Prostate gland (tissue), 2 donors: ENCODE measurements around the gene TMEM132E. TPM values are rescaled to one million over a fixed set of nuclear protein-coding genes. Genes with fewer than 3 reads are reported as not detected.

Experiments
- DNase-seq: peaks from one replicate; pipeline ENCODE4 v3.0.0-alpha.2; 2019; ENCODE audit warnings: low spot score
- H3K27ac ChIP-seq, 2 donors: fragments of 200-600 bp; sonication (generic); 2 replicates each; pipeline ENCODE4 v1.5.1; 2017 to 2019
- H3K27me3 ChIP-seq: fragments of 200-600 bp; sonication (generic); replicated peaks from 2 replicates; pipeline ENCODE4 v1.5.1; 2019; ENCODE audit not compliant: insufficient read depth
- H3K36me3 ChIP-seq, 2 donors: fragments of 200-600 bp; sonication (generic); 1 replicate in 1 of 2; 2 replicates in 1 of 2; pipeline versions ENCODE4 v1.5.1 to v1.8.1; 2017 to 2019
- H3K4me1 ChIP-seq: fragments of 200-600 bp; sonication (generic); replicated peaks from 2 replicates; pipeline ENCODE4 v1.5.1; 2019
- H3K4me3 ChIP-seq, 2 donors: fragments of 200-600 bp; sonication (generic); 2 replicates each; pipeline ENCODE4 v1.5.1; 2017 to 2019
- H3K9me3 ChIP-seq: fragments of 200-600 bp; sonication (generic); 2 replicates; pipeline ENCODE4 v1.5.1; 2017
- CTCF ChIP-seq, 4 experiments: fragments of 200-600 bp in 2 of 4; fragments of 450-650 bp in 2 of 4; sonication (generic) in 2 of 4; IDR thresholded peaks; 1 replicate in 3 of 4; 2 replicates in 1 of 4; pipeline ENCODE4 v1.5.1; 2016 to 2019; ENCODE audit warnings: antibody characterized with exemption in 4 of 4, mild to moderate bottlenecking in 2 of 4, moderate library complexity in 2 of 4
- POLR2A ChIP-seq: fragments of 450-650 bp; IDR thresholded peaks from one replicate; pipeline ENCODE4 v1.6.1; 2016; ENCODE audit warnings: antibody characterized with exemption, mild to moderate bottlenecking
- POLR2AphosphoS5 ChIP-seq: sonication (generic); formaldehyde crosslinking; IDR thresholded peaks from one replicate; pipeline ENCODE4 v1.6.1; 2017; ENCODE audit warnings: antibody characterized with exemption
- WGBS: methylation state at CpG from one replicate; pipeline ENCODE4 v1.1.5; 2018; 5-methylcytosine and 5-hydroxymethylcytosine counted together
- intact Hi-C: fragments of 100-400 bp; cut with DNase I; formaldehyde crosslinking; loops from one replicate; pipeline ENCODE4 v1.14.2; 2022
- total RNA-seq, 2 donors: library from RNA; depleted of rRNA; stranded (reverse); fragments of >200 nt; gene quantifications; one replicate each; pipeline ENCODE4 v1.1.0, GENCODE V29; 2016

The TMEM132E gene
- total RNA-seq, 2 donors from 2014 or later = 1.0 TPM; not detected in 1

- 85% methylated on average over 3 of the region's 3 CpGs for WGBS
- intact Hi-C loops = no loop called here
- no peaks in the 10 kb centered on the region for H3K36me3 ChIP-seq
These were observed 65.7 kb downstream of the TMEM132E start for GRCh38 chr17:34644941-34645550.

GRCh38 chr17:34645594-34645993 lies 66.2 kb downstream of the TMEM132E start:
- 31% methylated on average over 3 of the region's 3 CpGs for WGBS
- Histone ChIP-seq H3K9me3 (no peaks in the 10 kb centered on the region), H3K27me3 (peaks cover 10% of the 10 kb centered on the region), H3K27ac (no peak overlapping the region), H3K36me3 (no peaks in the 10 kb centered on the region), H3K4me3 (no peak overlapping the region), H3K4me1 (no peaks in the 10 kb centered on the region)
- intact Hi-C loops = no loop called here
- TF ChIP-seq POLR2AphosphoS5 (no peak), POLR2A (no peak), CTCF (IDR thresholded peaks at IDR 0.05) (no peak)
- no peak for DNase-seq

More at GRCh38 chr17:34644941-34645550, 65.7 kb downstream of the TMEM132E start:
- Histone ChIP-seq H3K27ac (no peak overlapping the region), H3K9me3 (no peaks in the 10 kb centered on the region), H3K27me3 (peaks cover 10% of the 10 kb centered on the region), H3K4me3 (no peak overlapping the region), H3K4me1 (no peaks in the 10 kb centered on the region)
- TF ChIP-seq CTCF (IDR thresholded peaks at IDR 0.05) (no peak), POLR2A (no peak), POLR2AphosphoS5 (no peak)
- DNase-seq = no peak

GRCh38 chr17:34647511-34647910 lies 68.1 kb downstream of the TMEM132E start:
- peaks cover 3% of the 10 kb centered on the region for H3K27me3 ChIP-seq

GRCh38 chr17:34650051-34650750 lies 70.8 kb downstream of the TMEM132E start:
- TF ChIP-seq POLR2A = no peak
- TF ChIP-seq CTCF (IDR thresholded peaks at IDR 0.05) = no peak
- no peak for TF ChIP-seq POLR2AphosphoS5
- WGBS = 63% methylated on average over 5 of the region's 5 CpGs
- DNase-seq = no peak
- no peaks in the 10 kb centered on the region for H3K4me1 ChIP-seq
- no peak overlapping the region for H3K4me3 ChIP-seq
- H3K27ac ChIP-seq = no peak overlapping the region
- H3K36me3 ChIP-seq = no peaks in the 10 kb centered on the region
- H3K27me3 ChIP-seq = peaks cover 3% of the 10 kb centered on the region
- no peaks in the 10 kb centered on the region for H3K9me3 ChIP-seq
- intact Hi-C loops = no loop called here

More at GRCh38 chr17:34647511-34647910, 68.1 kb downstream of the TMEM132E start:
- no peaks in the 10 kb centered on the region for H3K36me3 ChIP-seq
- H3K9me3 ChIP-seq = no peaks in the 10 kb centered on the region
- WGBS = 95% methylated on average over 3 of the region's 3 CpGs
- H3K4me3 ChIP-seq = no peak overlapping the region
- intact Hi-C loops = no loop called here
- no peaks in the 10 kb centered on the region for H3K4me1 ChIP-seq
- TF ChIP-seq CTCF (IDR thresholded peaks at IDR 0.05) (no peak), POLR2AphosphoS5 (no peak), POLR2A (no peak)
- H3K27ac ChIP-seq = no peak overlapping the region
- DNase-seq = no peak

GRCh38 chr17:34651402-34651811 lies 72.0 kb downstream of the TMEM132E start:
- Histone ChIP-seq H3K27ac (no peak overlapping the region), H3K36me3 (no peaks in the 10 kb centered on the region), H3K4me1 (no peaks in the 10 kb centered on the region), H3K27me3 (peaks cover 3% of the 10 kb centered on the region), H3K9me3 (no peaks in the 10 kb centered on the region), H3K4me3 (no peak overlapping the region)
- no peak for DNase-seq
- intact Hi-C loops = no loop called here
- 75% methylated on average over 13 of the region's 13 CpGs for WGBS
- TF ChIP-seq CTCF (IDR thresholded peaks at IDR 0.05) = no peak
- TF ChIP-seq POLR2AphosphoS5 = no peak
- TF ChIP-seq POLR2A = no peak
